ENCODE data around the gene FGF14. TPM values are rescaled to one million over a fixed set of nuclear protein-coding genes. Genes with fewer than 3 reads are reported as not detected.

FGF14 gene
- total RNA-seq, 3 donors from 2014 or later (not counting 1 experiment from before 2014, with no cell fraction given): not detected

- H3K27me3 Mint-ChIP-seq (ENCODE audit: low read depth in 2 of 2): no peaks in the 10 kb centered on the region
- no peak for ATAC-seq
- no peak for DNase-seq
- H3K4me3 Mint-ChIP-seq: no peak overlapping the region
- Histone ChIP-seq H3K27ac (ENCODE audit: low read length) (no peak overlapping the region), H3K4me1 (ENCODE audit: control insufficient read depth, insufficient read depth, low read length) (no peaks in the 10 kb centered on the region), H3K9me3 (ENCODE audit: control insufficient read depth, insufficient read depth, low read length) (no peaks in the 10 kb centered on the region), H3K36me3 (ENCODE audit: control insufficient read depth, insufficient read depth, low read length) (no peaks in the 10 kb centered on the region), H3K4me3 (ENCODE audit: low read length) (no peak overlapping the region), H3K27me3 (ENCODE audit: control insufficient read depth, insufficient read depth, low read length) (no peaks in the 10 kb centered on the region)
- no peak for TF ChIP-seq CTCF (IDR thresholded peaks at IDR 0.05)
- peaks cover 0 to 2% of the 10 kb centered on the region in 2 donors for H3K9me3 Mint-ChIP-seq
- H3K4me1 Mint-ChIP-seq: no peaks in the 10 kb centered on the region
- intact Hi-C loops (cut with micrococcal nuclease): no loop called here
- H3K27ac Mint-ChIP-seq: no peak overlapping the region
- H3K36me3 Mint-ChIP-seq: no peaks in the 10 kb centered on the region
Observed at GRCh38 chr13:102208347-102208746, 193.5 kb downstream of the FGF14 start.

GRCh38 chr13:102207680-102208342, 194.0 kb downstream of the FGF14 start:
- Mint-ChIP-seq H3K4me1 (no peaks in the 10 kb centered on the region), H3K9me3 (peaks cover 0 to 2% of the 10 kb centered on the region in 2 donors), H3K27ac (no peak overlapping the region), H3K4me3 (no peak overlapping the region), H3K36me3 (no peaks in the 10 kb centered on the region), H3K27me3 (ENCODE audit: low read depth in 2 of 2) (no peaks in the 10 kb centered on the region)
- DNase-seq (no peak), ATAC-seq (no peak)
- no peak overlapping the region for H3K27ac ChIP-seq (ENCODE audit: low read length)
- TF ChIP-seq CTCF (IDR thresholded peaks at IDR 0.05): no peak
- H3K4me3 ChIP-seq (ENCODE audit: low read length): no peak overlapping the region
- H3K9me3 ChIP-seq (ENCODE audit: control insufficient read depth, insufficient read depth, low read length): no peaks in the 10 kb centered on the region
- no peaks in the 10 kb centered on the region for H3K27me3 ChIP-seq (ENCODE audit: control insufficient read depth, insufficient read depth, low read length)
- intact Hi-C loops (cut with micrococcal nuclease): no loop called here
- 94% methylated on average over 3 of the region's 3 CpGs for WGBS (ENCODE audit: insufficient coverage)
- H3K4me1 ChIP-seq (ENCODE audit: control insufficient read depth, insufficient read depth, low read length): no peaks in the 10 kb centered on the region
- no peaks in the 10 kb centered on the region for H3K36me3 ChIP-seq (ENCODE audit: control insufficient read depth, insufficient read depth, low read length)

- H3K36me3 Mint-ChIP-seq: no peaks in the 10 kb centered on the region
- H3K27me3 ChIP-seq (ENCODE audit: control insufficient read depth, insufficient read depth, low read length): no peaks in the 10 kb centered on the region
- peaks cover 2% of the 10 kb centered on the region in 2 donors for H3K9me3 Mint-ChIP-seq
- H3K4me1 Mint-ChIP-seq: no peaks in the 10 kb centered on the region
- H3K4me1 ChIP-seq (ENCODE audit: control insufficient read depth, insufficient read depth, low read length): no peaks in the 10 kb centered on the region
- intact Hi-C loops (cut with micrococcal nuclease): no loop called here
- H3K36me3 ChIP-seq (ENCODE audit: control insufficient read depth, insufficient read depth, low read length): no peaks in the 10 kb centered on the region
- H3K27ac ChIP-seq (ENCODE audit: low read length): no peak overlapping the region
- ATAC-seq (no peak), DNase-seq (no peak)
- no peaks in the 10 kb centered on the region for H3K27me3 Mint-ChIP-seq (ENCODE audit: low read depth in 2 of 2)
- H3K9me3 ChIP-seq (ENCODE audit: control insufficient read depth, insufficient read depth, low read length): no peaks in the 10 kb centered on the region
- H3K4me3 ChIP-seq (ENCODE audit: low read length): no peak overlapping the region
- no peak for TF ChIP-seq CTCF (IDR thresholded peaks at IDR 0.05)
- H3K4me3 Mint-ChIP-seq: no peak overlapping the region
- no peak overlapping the region for H3K27ac Mint-ChIP-seq
Observed at GRCh38 chr13:102203718-102204117, 198.1 kb downstream of the FGF14 start.

Measured in natural killer cell (primary cell).